Sigmoid colon (tissue), 3 donors: Measurements from ENCODE around the gene NID1.

Experiments
- POLR2A ChIP-seq, 2 donors: fragments of 450-650 bp; IDR thresholded peaks; one replicate each; pipeline ENCODE4 v1.6.1; 2016; ENCODE audit warnings: antibody characterized with exemption in 2 of 2, mild to moderate bottlenecking in 2 of 2, moderate library complexity in 2 of 2
- TF ChIP-seq, protein P1 (sequence below), 4 experiments: fragments of 450-650 bp in 3 of 4; fragments of 200-600 bp in 1 of 4; IDR thresholded peaks; one replicate each; pipeline ENCODE4 v1.5.1; 2016 to 2019; ENCODE audit warnings: antibody characterized with exemption in 4 of 4, mild to moderate bottlenecking in 3 of 4, moderate library complexity in 2 of 4

GRCh38 chr1:235968831-235969230 is 96.1 kb downstream of the NID1 start:
- TF ChIP-seq, protein P1, sequence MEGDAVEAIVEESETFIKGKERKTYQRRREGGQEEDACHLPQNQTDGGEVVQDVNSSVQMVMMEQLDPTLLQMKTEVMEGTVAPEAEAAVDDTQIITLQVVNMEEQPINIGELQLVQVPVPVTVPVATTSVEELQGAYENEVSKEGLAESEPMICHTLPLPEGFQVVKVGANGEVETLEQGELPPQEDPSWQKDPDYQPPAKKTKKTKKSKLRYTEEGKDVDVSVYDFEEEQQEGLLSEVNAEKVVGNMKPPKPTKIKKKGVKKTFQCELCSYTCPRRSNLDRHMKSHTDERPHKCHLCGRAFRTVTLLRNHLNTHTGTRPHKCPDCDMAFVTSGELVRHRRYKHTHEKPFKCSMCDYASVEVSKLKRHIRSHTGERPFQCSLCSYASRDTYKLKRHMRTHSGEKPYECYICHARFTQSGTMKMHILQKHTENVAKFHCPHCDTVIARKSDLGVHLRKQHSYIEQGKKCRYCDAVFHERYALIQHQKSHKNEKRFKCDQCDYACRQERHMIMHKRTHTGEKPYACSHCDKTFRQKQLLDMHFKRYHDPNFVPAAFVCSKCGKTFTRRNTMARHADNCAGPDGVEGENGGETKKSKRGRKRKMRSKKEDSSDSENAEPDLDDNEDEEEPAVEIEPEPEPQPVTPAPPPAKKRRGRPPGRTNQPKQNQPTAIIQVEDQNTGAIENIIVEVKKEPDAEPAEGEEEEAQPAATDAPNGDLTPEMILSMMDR (IDR thresholded peaks at IDR 0.05), result no peak
- no peak for TF ChIP-seq POLR2A (IDR thresholded peaks at IDR 0.05)
